Measurements from ENCODE around the gene MAP6. TPM values are rescaled to one million over a fixed set of nuclear protein-coding genes. Genes with fewer than 3 reads are reported as not detected.
A peak's percentile ranks its signal among the peaks of the same experiment; 100 is the strongest.

Gene MAP6
- total RNA-seq, 1 donor from 2014 or later, result 2.1 TPM

DNA sequence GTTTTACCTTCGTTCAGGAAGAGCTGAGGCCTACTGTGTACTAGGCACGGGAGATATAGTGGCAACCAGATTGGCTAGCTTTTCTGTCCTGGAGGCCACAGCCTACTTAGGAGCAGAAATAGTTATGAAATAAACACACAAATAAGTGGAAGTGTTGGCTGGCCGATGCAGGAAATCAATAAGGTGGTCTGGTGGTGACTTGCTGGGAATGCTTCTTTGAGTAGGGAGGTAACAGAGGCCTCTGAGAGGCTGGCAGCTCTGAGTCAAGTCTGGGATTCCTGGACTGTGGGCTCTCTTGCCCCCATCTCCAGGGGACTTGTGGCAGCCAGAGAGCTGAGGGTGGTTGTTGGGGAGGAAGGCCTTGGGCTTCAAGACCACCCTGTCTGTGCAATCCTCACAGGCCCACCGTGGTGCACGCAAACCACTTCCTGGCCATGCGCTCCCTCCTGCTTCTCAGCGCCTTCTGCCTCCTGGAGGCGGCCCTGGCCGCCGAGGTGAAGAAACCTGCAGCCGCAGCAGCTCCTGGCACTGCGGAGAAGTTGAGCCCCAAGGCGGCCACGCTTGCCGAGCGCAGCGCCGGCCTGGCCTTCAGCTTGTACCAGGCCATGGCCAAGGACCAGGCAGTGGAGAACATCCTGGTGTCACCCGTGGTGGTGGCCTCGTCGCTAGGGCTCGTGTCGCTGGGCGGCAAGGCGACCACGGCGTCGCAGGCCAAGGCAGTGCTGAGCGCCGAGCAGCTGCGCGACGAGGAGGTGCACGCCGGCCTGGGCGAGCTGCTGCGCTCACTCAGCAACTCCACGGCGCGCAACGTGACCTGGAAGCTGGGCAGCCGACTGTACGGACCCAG, 102.7 kb downstream of the MAP6 start:
- Histone ChIP-seq H3K4me1 (ENCODE audit: control insufficient read depth in 3 of 3, insufficient read depth in 3 of 3, low read length in 3 of 3) (peaks cover 46 to 71% (median 59%) of the 10 kb centered on the region in 3 donors), H3K36me3 (ENCODE audit: control insufficient read depth in 3 of 3, insufficient read depth in 3 of 3, low read length in 3 of 3) (peaks cover 45 to 50% (median 46%) of the 10 kb centered on the region in 3 donors), H3K27me3 (ENCODE audit: control insufficient read depth in 3 of 3, insufficient read depth in 3 of 3, low read length in 3 of 3) (no peaks in the 10 kb centered on the region), H3K9ac (ENCODE audit: low read depth in 1 of 3, low read length in 3 of 3) (no peak overlapping the region), H3K9me3 (ENCODE audit: control insufficient read depth in 3 of 3, low read length in 3 of 3) (no peaks in the 10 kb centered on the region), H3K27ac (ENCODE audit: low read depth, low read length) (peak overlapping the region; percentile 100), H3K4me3 (ENCODE audit: low read length in 3 of 3) (peak overlapping the region in 2 of 3 donors; percentile 9 to 22)

DNA sequence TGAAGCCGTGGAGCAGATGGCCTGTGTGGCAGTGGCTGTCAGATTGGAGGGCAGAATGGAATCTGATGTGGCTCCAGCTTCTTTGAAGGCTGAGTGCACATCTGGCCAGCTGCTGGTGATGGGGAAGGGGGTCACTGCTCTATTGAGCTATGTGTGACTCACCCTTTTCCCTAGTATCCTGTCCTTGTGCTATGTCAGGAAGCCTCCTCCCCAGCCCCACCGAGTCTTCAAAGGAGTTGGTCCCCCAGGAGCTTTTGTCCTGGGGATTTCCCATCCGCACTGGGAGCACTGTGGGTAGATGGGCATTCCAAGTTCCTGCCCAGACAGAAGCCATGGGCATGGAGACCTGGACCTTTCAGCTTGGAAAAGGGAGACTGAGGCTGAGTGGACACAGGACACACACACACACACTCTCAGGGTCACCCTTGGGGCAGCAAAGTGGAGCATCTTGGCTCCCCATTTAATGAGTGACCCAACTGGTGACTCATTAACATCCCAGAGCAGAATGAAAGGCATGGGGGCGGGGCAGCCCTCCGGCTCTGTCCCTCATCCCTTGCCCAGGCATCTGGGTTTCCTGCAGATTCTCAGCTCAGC, 103.5 kb downstream of the MAP6 start:
- H3K27ac ChIP-seq (ENCODE audit: low read depth, low read length), result peak overlapping the region; percentile 100
- no peaks in the 10 kb centered on the region for H3K27me3 ChIP-seq (ENCODE audit: control insufficient read depth in 3 of 3, insufficient read depth in 3 of 3, low read length in 3 of 3)
- peak overlapping the region in 2 of 3 donors; percentile 65 to 99 for H3K9ac ChIP-seq (ENCODE audit: low read depth in 1 of 3, low read length in 3 of 3)
- H3K9me3 ChIP-seq (ENCODE audit: control insufficient read depth in 3 of 3, low read length in 3 of 3), result no peaks in the 10 kb centered on the region
- peak overlapping the region; percentile 45 to 97 (median 96) for H3K4me3 ChIP-seq (ENCODE audit: low read length in 3 of 3)
- peaks cover 37 to 42% (median 41%) of the 10 kb centered on the region in 3 donors for H3K36me3 ChIP-seq (ENCODE audit: control insufficient read depth in 3 of 3, insufficient read depth in 3 of 3, low read length in 3 of 3)
- peaks cover 51 to 70% (median 61%) of the 10 kb centered on the region in 3 donors for H3K4me1 ChIP-seq (ENCODE audit: control insufficient read depth in 3 of 3, insufficient read depth in 3 of 3, low read length in 3 of 3)

DNA sequence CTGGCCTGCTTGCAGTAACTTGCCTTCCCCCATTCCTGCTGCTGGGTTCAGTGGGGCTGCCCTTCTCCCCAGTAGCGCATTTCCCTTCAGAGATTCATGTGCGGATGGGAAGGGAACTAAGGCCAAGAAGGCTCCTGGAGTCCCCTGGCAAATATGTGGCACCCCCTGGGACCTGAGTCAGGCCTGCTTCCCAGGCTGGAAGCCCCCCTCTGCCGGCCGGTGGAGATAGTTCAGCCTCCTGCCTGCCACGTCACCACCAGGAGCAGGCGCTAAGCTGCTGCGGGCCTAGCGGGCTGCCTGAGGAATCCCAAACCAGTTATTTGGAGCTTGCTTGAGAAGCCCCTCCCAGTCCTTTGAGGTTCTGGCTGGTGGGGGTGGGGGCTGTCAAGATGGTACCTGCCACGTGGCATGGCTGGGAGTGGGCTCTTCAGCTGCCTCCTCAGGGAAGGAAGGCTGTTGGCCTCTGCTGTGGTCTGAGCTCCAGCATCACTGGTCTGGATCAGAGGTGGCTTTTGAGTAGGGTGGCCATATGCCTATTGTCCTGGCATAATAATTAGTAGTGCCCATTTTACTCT, 104.8 kb downstream of the MAP6 start:
- no peaks in the 10 kb centered on the region for H3K27me3 ChIP-seq (ENCODE audit: control insufficient read depth in 3 of 3, insufficient read depth in 3 of 3, low read length in 3 of 3)

DNA sequence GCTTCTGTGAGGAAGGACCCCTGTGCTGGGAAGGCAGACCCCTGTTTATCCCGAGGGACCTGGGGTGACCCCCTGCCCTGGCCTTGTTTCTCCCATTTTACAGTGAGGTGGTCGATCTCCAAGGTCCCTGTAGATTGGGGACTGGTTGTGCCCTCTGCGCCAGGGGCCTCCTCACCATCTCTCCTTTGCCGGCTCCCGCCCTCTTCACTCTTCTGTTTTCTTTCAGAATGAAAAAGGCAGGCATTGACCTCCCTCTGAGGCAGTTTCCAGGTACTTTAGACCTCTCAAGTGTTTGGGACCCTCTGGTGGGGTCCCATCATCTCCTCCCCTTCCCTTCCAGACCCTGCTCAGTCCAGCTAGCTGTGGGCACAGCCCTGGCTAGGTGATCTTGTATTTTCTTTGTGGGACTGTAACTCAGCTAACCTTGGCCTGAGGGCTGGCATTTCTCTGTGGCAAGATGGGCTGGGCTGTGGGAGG, 105.3 kb downstream of the MAP6 start:
- no peaks in the 10 kb centered on the region for H3K9me3 ChIP-seq (ENCODE audit: control insufficient read depth in 3 of 3, low read length in 3 of 3)
- H3K9ac ChIP-seq (ENCODE audit: low read depth in 1 of 3, low read length in 3 of 3), result peak overlapping the region; percentile 98 to 99 (median 99)
- peaks cover 66 to 87% (median 71%) of the 10 kb centered on the region in 3 donors for H3K4me1 ChIP-seq (ENCODE audit: control insufficient read depth in 3 of 3, insufficient read depth in 3 of 3, low read length in 3 of 3)

More for the DNA sequence above, 104.8 kb downstream of the MAP6 start:
- Histone ChIP-seq H3K9me3 (ENCODE audit: control insufficient read depth in 3 of 3, low read length in 3 of 3) (no peaks in the 10 kb centered on the region), H3K9ac (ENCODE audit: low read depth in 1 of 3, low read length in 3 of 3) (peak overlapping the region; percentile 98 to 99 (median 99)), H3K36me3 (ENCODE audit: control insufficient read depth in 3 of 3, insufficient read depth in 3 of 3, low read length in 3 of 3) (peaks cover 27 to 32% (median 31%) of the 10 kb centered on the region in 3 donors), H3K4me3 (ENCODE audit: low read length in 3 of 3) (peak overlapping the region; percentile 96 to 98 (median 97)), H3K27ac (ENCODE audit: low read depth, low read length) (peak overlapping the region; percentile 100), H3K4me1 (ENCODE audit: control insufficient read depth in 3 of 3, insufficient read depth in 3 of 3, low read length in 3 of 3) (peaks cover 60 to 82% (median 68%) of the 10 kb centered on the region in 3 donors)

DNA sequence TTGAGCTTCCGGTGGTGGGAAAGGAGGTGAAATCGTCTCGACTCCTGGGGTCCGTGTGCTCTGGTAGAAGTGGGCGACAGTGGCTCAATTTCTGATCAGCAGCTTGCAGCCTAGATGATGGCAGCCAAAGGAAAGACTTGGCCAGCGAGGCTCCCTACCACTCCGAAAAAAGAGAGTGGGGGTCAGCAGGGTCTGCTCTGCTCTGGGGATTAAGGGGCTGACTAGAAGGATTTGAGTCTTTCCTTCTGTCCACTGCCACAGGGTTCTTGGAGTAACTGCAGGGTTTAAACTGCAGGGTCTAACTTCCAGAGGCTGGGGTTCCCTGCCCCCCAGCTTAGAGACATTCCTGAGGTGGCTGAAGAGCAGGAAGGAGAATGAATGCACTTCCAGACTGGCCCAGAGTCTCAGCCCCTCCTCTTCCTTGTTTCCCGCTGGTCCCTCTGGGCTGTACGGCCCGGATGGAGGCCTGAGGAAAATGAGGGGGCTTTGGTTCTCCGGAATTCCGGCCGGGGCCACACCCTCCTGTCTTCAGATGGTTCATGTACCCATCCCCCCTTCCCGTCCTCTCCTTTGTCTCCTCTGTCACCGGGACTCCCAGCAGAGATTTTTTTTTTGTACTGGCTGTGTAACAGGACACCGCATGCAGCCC, 105.9 kb downstream of the MAP6 start:
- Histone ChIP-seq H3K27me3 (ENCODE audit: control insufficient read depth in 3 of 3, insufficient read depth in 3 of 3, low read length in 3 of 3) (no peaks in the 10 kb centered on the region), H3K4me3 (ENCODE audit: low read length in 3 of 3) (peak overlapping the region; percentile 96 to 98 (median 97)), H3K36me3 (ENCODE audit: control insufficient read depth in 3 of 3, insufficient read depth in 3 of 3, low read length in 3 of 3) (peaks cover 16 to 21% (median 20%) of the 10 kb centered on the region in 3 donors), H3K27ac (ENCODE audit: low read depth, low read length) (peak overlapping the region; percentile 100), H3K9me3 (ENCODE audit: control insufficient read depth in 3 of 3, low read length in 3 of 3) (no peaks in the 10 kb centered on the region), H3K9ac (ENCODE audit: low read depth in 1 of 3, low read length in 3 of 3) (peak overlapping the region; percentile 98 to 99 (median 99)), H3K4me1 (ENCODE audit: control insufficient read depth in 3 of 3, insufficient read depth in 3 of 3, low read length in 3 of 3) (peaks cover 71 to 87% (median 76%) of the 10 kb centered on the region in 3 donors)

More for the DNA sequence above, 105.3 kb downstream of the MAP6 start:
- peaks cover 21 to 27% (median 26%) of the 10 kb centered on the region in 3 donors for H3K36me3 ChIP-seq (ENCODE audit: control insufficient read depth in 3 of 3, insufficient read depth in 3 of 3, low read length in 3 of 3)
- no peaks in the 10 kb centered on the region for H3K27me3 ChIP-seq (ENCODE audit: control insufficient read depth in 3 of 3, insufficient read depth in 3 of 3, low read length in 3 of 3)
- H3K27ac ChIP-seq (ENCODE audit: low read depth, low read length), result peak overlapping the region; percentile 100
- H3K4me3 ChIP-seq (ENCODE audit: low read length in 3 of 3), result peak overlapping the region; percentile 96 to 98 (median 97)

DNA sequence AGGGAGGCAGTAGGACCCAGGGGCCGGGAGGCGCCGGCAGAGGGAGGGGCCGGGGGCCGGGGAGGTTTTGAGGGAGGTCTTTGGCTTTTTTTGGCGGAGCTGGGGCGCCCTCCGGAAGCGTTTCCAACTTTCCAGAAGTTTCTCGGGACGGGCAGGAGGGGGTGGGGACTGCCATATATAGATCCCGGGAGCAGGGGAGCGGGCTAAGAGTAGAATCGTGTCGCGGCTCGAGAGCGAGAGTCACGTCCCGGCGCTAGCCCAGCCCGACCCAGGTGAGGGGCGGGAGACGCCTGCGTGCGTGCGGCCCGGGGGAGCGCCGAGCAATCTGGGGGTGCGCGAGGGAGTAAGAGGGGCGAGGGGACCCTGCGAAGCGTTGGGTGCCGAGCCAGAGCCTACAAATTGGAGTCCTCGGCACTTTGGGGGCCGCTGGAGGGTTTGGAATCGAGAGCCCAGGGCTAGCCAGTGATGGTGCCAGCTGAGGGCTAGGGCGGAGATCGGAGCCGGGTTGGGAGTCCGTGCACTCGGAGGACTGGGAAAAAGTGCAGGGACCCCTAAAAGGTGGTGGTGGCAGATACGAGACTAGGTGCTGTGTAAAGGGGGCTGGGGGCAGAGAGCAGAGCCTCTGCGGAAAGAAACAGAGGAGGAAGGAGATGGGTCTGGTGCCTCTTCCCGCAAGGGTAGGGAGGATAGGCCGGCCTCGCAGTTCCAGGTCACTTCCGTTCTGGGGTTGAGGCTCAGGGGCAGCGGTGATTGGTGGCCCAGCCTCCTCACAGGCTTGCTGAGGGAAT, 106.6 kb downstream of the MAP6 start, which contains the start of gene SERPINH1:
Gene SERPINH1, plus strand, starts transcription at position 206 of the 788 bp plus-strand sequence. CDS start 4,097 bp downstream, outside the sequence.
- H3K36me3 ChIP-seq (ENCODE audit: control insufficient read depth in 3 of 3, insufficient read depth in 3 of 3, low read length in 3 of 3), result peaks cover 9 to 14% (median 13%) of the 10 kb centered on the region in 3 donors
- H3K9ac ChIP-seq (ENCODE audit: low read depth in 1 of 3, low read length in 3 of 3), result peak within 1 kb of the TSS; percentile 98 to 99 (median 99)
- H3K27ac ChIP-seq (ENCODE audit: low read depth, low read length), result peak within 1 kb of the TSS; percentile 100
- peaks cover 79 to 88% (median 84%) of the 10 kb centered on the region in 3 donors for H3K4me1 ChIP-seq (ENCODE audit: control insufficient read depth in 3 of 3, insufficient read depth in 3 of 3, low read length in 3 of 3)
- H3K4me3 ChIP-seq (ENCODE audit: low read length in 3 of 3), result peak within 1 kb of the TSS; percentile 96 to 98 (median 97)
- no peaks in the 10 kb centered on the region for H3K9me3 ChIP-seq (ENCODE audit: control insufficient read depth in 3 of 3, low read length in 3 of 3)
- H3K27me3 ChIP-seq (ENCODE audit: control insufficient read depth in 3 of 3, insufficient read depth in 3 of 3, low read length in 3 of 3), result no peaks in the 10 kb centered on the region

DNA sequence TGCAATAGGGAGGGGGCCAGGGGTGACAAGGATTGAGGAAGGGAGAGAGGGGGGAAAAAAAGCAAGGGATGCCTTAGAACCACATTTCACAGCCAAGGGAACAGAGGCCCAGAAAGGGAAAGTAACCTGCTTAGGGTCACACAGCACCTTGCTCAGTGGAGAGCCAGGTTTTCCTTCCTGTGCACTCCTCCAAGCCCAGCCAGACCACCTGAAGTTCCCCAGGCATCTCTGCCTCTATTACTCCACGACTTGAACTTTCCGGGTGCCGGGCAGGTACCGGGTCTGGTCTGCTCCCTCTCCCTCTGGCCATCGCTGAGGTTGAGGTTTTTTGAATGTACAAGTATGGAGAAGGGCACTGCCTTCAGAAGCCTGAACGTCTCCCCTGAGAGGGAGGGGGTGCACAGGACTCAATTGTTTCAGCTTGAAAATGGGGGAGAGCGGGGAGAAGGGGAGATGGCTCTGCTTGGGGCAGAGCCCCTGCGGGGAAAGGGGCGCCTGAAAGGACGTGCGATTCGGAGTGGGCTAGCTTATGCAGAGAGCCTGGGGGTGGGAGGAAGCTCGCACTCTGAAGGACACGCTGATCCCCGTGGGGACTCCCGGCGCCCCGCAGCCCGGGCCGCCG, 107.3 kb downstream of the MAP6 start:
- Histone ChIP-seq H3K4me3 (ENCODE audit: low read length in 3 of 3) (peak overlapping the region; percentile 96 to 98 (median 97)), H3K9me3 (ENCODE audit: control insufficient read depth in 3 of 3, low read length in 3 of 3) (no peaks in the 10 kb centered on the region), H3K36me3 (ENCODE audit: control insufficient read depth in 3 of 3, insufficient read depth in 3 of 3, low read length in 3 of 3) (peaks cover 4 to 8% (median 6%) of the 10 kb centered on the region in 3 donors), H3K4me1 (ENCODE audit: control insufficient read depth in 3 of 3, insufficient read depth in 3 of 3, low read length in 3 of 3) (peaks cover 79 to 88% (median 81%) of the 10 kb centered on the region in 3 donors), H3K27me3 (ENCODE audit: control insufficient read depth in 3 of 3, insufficient read depth in 3 of 3, low read length in 3 of 3) (no peaks in the 10 kb centered on the region), H3K9ac (ENCODE audit: low read depth in 1 of 3, low read length in 3 of 3) (peak overlapping the region; percentile 98 to 99 (median 99)), H3K27ac (ENCODE audit: low read depth, low read length) (peak overlapping the region; percentile 100)

DNA sequence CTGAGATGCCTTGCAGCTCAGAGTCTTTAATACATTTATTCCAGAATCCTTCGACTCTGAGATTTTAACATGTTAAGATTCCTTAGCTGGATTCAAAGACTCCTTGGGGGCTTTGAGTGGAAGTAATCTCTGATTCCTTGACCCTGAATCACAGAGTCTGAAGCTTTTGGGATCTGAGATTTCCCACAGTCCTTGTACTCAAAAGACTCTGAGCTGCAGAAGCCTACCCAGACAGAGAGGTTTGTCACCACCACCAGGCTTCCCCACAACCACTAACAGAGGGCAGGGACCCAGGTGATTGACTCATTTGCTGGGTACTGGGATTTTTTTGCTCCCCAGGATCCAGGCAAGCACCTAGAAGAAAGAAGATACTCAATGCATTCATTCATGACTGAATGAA, 108.2 kb downstream of the MAP6 start:
- Histone ChIP-seq H3K9me3 (ENCODE audit: control insufficient read depth in 3 of 3, low read length in 3 of 3) (no peaks in the 10 kb centered on the region), H3K9ac (ENCODE audit: low read depth in 1 of 3, low read length in 3 of 3) (peak overlapping the region in 2 of 3 donors; percentile 2 to 62), H3K36me3 (ENCODE audit: control insufficient read depth in 3 of 3, insufficient read depth in 3 of 3, low read length in 3 of 3) (peaks cover 0 to 2% (median 0%) of the 10 kb centered on the region in 3 donors), H3K27me3 (ENCODE audit: control insufficient read depth in 3 of 3, insufficient read depth in 3 of 3, low read length in 3 of 3) (no peaks in the 10 kb centered on the region), H3K27ac (ENCODE audit: low read depth, low read length) (peak overlapping the region; percentile 100), H3K4me3 (ENCODE audit: low read length in 3 of 3) (no peak overlapping the region), H3K4me1 (ENCODE audit: control insufficient read depth in 3 of 3, insufficient read depth in 3 of 3, low read length in 3 of 3) (peaks cover 72 to 79% (median 77%) of the 10 kb centered on the region in 3 donors)

Data from skeletal muscle tissue (tissue), 4 donors.